Superior temporal gyrus (tissue), 1 donor: ENCODE measurements around the gene MOB1B.
A peak's percentile ranks its signal among the peaks of the same experiment; 100 is the strongest.
"Not testable (repeated sequence)": the region's sequence is repeated elsewhere in the genome, so short reads cannot be mapped to it uniquely, and the experiment has no call there.

ENCODE experiments used
- DNase-seq: peaks from one replicate; pipeline ENCODE4 v3.0.0-alpha.2; 2016; ENCODE audit errors: extremely low spot score

Gene MOB1B

DNA sequence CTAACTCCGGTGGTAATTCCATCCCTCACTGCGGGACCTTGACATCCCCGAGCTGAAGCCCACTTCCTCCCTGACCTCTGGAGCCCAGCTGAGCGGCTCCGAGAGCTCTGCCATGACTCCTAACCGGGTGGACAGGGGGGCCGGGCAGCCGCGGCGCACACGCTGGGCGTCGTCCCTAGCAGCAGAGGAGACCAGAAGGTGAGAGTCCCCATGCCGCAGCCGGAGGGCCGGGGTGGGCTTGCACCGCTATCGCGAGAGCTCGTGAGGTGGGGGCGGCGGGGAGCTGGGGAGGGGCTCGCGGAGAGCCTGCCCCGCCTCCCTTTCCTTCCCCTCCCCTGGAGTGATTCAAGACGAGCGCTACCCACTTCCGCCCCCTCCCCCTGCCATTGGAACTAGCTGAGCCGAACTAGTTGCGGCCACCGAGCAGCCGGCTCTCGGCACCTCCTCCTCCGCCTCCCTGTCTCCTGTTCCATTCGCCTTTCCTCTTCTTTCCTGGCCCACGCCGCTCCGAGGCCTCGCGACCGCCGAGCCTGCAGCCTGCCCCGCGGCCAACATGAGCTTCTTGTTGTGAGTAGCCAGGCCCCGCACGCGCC lies at the start of gene MOB1B:
Gene MOB1B (plus strand): TSS at position 386 of the 593 bp plus-strand sequence. CDS start 168 bp downstream, at position 554.
- DNase-seq: peak; percentile 75

DNA sequence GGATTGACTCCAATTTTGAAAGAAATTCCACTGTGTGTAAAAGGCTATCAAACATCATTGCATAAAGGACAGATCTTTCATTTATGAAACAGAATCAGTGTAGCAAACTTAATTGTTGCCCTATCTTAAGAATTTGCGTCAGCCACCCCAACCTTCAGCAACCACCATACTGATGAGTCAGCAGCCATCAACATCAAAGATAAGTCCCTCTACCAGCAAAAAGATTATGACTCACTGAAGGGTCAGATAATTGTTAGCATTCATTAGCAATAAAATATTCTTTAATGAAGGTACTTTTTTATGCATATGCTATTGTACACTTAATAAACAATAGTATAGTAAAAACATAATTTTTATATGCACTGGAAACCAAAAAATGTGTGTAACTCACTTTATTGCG lies 46.7 kb upstream of the MOB1B start:
- DNase-seq: no peak

DNA sequence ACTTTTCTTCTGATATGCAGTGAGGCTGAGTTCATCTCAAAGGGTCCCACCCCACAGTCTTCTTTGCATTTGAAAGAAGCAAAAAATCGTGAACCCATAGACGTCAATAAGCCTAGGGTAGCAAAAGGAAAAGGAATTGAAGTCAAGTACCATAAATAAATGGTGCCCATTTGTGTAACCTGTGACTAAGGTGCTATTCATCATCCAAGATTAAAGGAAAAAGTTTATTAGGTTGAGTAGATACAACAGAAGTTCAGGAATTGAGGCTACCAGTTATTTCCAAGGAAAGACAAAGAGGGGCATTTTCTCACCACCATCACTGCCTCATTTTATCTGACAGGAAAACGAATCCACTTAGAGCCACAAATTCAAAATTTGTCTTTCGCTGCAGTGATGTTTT lies 43.7 kb upstream of the MOB1B start:
- DNase-seq: no peak

DNA sequence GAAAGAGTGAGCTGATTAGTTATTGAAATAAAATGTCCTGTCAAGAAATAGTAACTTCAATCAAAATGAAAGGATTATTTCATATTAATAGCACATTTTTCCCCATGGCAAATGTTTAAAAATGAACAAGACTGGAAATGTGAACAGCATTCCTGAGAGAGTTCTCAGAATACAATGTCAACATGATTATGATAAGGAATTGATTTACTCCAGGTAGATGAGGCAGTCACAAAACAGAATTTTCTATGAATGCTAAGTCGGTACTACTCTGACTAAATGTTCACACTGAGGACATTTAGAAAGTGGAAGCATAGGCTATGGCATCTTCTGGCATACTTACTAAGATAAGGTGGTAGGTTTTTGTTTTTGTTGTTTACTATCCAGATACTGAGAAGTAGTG lies 43.1 kb upstream of the MOB1B start:
- DNase-seq: no peak

DNA sequence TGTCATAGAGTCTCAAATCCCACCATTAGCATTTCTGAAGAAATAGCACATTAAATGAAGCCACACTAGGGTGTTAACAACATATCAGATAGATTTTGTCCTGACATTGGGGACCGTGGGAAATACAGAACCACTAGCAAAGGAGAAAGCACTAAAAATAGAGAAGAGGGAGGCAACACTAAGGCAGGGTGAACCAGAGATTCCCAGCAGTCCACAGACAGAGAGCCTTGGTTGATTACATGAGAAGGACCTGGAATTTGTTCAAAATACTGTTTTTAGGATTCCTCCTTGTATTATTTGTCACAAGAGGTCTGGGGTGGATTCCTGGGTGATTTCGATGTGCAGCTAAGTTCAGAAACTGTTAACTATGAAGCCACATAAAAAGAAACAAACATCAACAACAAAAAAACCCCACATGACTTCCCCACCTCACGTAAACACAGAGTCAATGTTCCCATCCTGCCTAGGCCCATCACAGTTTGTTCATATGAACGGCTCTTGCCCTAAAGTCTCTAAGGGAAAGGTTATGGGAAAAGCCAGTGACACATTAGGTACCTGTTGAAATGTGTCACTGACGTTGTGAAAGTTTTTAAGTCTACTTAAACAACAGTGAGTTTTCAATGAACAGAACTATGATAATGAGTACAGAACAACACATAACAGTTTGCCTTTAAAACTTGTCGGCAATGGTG lies 38.9 kb upstream of the MOB1B start:
- DNase-seq: no peak

DNA sequence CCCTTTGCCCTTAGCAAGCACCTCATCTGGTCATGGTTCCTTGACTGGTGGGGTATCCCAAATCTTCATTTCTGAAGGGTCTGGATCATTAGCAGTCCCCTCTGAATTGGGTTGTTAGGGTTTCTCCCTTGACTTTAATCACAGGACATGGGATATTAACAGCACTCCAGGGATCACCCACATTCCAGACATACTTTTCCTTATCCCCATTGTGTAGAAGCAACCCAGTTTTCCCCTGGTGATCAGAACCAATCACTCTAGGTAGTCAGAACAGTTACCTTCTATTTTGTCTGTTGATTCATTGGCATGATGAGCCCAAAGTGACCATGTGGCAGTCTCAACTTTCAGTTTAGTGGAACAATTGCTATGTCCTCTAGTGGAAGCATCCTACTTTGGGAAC lies 33.4 kb upstream of the MOB1B start:
- DNase-seq: no peak

DNA sequence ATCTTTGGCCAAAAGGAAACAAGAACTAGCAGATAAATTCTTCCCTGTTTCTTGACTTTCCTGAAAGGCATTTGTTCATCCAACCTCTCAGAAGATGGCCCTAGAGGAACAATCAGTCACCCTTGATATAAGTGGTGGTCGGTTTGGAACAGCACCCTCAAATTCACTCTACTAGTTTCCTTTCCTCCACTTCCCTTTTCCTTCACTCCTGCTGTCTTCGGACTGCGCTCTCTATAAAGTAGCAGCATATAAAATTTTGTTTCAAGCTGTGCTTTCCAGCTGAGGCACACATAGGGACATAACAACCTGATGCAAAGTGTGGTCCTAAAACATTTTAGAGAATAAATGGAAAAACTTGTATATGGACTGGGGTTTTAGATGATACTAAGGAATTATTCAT lies 29.0 kb upstream of the MOB1B start:
- DNase-seq: no peak

DNA sequence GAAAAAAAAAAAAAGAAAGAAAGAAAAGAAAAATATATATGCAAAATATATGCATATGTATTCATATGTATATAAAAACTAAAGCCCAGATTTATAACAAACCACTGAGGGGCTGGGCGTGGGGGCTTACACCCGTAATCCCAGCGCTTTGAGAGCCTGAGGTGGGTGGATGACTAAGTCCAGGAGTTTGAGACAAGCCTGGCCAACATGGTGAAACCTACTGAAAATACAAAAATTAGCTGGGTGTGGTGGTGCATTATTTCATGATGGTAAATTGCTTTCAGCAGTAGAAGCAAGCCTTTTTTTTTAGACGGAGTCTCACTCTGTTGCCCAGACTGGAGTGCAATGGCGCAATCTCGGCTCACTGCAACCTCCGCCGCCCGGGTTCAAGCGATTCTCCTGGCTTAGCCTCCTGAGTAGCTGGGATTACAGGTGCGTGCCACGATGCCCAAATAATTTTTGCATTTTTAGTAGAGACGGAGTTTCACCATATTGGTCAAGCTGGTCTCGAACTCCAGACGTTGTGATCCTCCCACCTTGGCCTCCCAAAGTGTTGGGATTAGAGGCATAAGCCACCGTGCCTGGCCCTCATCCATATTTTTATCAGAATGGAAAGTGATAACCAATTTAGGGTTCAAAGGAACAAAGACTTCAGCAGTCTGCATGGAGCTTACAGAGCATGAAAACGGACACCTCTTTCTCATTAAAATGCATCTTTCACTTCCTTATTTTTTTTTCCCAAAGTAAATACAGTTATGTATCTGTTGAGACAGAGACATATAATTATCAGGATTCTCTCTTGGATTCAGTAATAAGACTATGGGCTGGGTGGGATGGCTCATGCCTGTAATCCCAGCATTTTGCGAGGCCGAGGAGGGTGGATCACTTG lies 27.7 kb upstream of the MOB1B start:
- DNase-seq: no peak

DNA sequence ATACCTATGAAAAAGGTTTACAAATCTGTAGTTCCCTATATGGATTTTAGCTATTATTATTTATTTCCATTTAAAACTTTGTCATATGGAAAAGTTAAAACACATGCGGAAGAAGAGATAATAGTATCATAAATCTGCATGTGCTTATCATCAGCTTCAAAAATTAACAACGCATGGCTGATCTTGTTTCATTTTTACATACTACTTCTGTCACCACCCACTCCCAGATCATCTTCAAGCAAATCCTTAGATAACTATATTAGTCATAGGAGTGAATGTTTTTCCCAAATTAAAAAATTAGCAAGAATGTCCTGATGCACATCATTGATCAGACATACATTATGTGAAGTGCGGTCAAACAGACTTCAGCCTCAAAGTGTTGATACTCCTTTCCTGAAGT lies 24.6 kb upstream of the MOB1B start:
- DNase-seq: no peak

DNA sequence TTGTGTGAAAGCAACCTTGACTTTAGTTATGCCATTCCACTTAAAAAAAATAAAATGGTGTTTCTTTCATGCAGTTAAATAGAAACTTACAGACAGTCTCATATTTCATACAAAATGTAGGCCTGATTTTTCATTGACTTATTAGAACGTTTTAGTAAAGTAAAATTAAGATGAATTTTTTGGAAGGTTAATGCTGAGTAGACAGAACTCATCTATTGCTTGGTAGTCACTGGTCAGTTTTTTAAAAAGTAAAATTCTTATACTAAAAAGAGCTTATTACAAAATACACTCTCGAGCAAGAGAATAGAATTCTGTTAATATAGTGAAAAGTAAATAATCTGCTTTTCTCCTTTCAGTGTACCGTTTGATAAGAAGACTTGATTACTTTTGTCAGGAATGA lies 21.4 kb upstream of the MOB1B start:
- no peak for DNase-seq

DNA sequence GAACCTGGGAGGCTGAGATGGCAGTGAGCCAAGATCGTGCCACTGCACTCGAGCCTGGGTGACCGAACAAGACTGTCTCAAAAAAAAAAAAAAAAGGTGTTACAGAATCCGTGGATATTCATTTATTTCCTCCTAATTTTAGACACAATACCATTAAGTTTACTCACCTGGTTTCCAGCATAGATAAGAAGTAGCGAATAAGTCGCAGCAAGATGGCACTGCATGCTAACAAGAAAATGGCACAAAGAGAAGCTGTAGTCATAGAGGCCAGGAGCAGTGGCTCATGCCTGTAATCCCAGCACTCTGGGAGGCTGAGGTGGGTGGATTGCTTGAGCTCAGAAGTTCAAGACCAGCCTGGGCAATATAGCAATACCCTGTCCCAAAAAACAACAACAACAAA lies 17.0 kb upstream of the MOB1B start:
- DNase-seq: no peak

DNA sequence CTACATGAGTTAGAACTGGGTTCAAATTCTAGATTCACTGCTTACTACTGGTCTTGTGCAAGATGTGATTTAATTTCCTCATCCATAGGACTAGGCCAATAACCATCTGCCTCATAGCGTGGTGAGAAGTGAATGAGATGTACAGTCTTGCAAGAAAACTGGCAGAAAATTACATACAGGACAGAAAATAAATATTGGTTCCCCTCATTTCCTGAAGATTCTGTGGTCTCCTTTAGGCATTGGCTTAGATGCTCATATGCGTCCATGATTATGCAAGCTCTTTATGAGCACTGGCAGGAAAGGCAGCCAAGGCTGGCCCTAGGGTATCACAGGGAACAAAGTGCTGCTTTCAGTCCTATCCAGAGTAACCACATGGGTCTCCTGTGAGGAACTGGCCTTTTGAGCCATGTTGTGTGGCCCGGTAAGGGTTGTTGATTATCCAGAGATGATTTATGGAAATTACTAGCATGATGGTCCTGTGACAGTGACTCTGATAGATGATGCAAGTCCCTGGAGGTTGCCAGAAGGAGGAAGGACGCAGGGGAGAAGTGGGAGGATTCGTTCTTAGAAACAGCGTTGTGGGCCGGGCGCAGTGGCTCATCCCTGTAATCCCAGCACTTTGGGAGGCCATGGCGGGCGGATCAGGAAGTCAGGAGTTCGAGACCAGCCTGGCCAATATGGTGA lies 9.9 kb upstream of the MOB1B start:
- peak; percentile 8 for DNase-seq

DNA sequence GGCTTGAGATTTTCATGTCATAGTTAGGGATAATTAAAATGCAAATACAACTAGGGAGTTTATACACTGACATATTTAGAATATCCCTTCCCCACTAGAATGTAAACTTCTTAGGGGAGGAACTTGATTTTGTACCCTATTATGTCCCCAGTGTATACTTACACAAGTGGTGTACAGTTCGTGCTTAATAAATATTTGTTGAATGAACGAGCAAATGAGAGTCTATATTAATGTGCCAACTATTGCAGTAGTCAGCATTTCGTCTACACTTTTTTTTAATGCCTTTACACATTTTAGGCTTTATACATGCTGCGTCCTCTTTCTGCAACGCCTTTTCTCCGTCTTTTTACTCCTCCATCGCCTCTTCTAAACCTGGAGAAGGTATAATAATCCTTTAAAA lies 8.4 kb upstream of the MOB1B start:
- peak; percentile 6 for DNase-seq

DNA sequence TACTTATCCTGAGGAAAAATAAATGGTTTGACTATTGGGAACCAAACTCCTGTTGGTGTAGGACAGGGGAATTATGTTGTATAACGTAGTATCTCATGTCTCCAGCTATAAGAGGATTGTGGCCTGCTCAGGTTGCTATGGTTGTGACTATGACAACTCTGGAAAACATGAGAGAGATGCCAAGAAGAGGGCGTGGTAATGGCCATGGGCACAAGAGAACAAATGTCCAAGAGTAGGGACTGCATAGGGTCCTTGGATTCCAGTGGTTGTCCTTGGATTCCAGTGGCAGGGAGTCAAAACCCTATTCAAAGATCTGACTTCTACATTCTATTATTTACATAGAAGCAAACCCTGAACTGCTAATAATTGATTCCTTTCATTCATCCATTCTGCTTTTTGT lies 6.8 kb upstream of the MOB1B start:
- peak; percentile 45 for DNase-seq

DNA sequence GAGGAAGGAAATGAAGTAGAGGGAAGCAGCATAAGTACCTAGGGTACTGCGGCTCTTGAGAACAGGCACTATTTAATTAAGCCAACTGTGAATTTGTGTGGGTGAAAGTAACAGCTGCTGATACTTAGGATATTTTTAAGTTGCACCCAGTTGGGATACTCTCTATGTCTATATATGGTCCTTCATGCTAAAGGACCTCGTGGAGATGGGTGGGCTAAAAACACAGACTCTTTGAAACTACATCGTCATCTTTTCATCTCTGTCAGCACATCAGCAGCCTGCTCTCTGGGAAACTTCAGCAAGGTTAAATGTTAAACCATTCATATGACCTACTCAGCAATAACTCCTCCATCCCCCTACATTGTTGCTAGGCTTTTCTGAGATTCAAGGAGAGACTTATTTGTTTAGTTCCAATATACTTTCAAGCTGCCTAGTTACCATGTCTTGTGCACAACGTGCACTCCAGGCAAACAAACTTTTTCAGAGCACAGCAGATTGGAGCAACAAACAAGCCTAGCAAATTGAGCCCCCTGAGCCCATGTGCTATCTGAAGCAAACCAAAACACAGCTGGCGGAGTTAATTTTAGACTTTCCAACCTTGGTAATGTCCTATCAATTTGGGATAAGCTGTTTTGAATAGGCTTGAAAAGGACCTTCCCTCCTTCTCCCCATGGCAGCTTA lies 6.2 kb upstream of the MOB1B start:
- DNase-seq: peak; percentile 48

DNA sequence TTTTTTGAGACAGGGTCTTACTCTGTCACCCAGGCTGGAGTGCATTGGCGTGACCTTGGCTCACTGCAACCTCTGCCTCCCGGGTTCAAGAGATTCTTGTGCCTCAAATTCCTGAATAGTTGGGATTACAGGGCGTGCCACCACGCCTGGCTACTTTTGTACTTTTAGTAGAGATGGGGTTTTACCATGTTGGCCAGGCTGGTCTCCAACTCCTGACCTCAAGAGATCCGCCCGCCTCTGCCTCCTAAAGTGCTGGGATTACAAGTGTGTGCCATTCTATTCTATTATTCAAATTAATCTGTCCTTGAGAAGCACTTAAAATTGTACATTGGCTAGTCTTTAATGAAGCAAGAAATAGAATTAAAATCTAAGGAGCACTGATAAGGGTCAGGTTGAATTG lies 3.6 kb upstream of the MOB1B start:
- DNase-seq: not testable (repeated sequence)

DNA sequence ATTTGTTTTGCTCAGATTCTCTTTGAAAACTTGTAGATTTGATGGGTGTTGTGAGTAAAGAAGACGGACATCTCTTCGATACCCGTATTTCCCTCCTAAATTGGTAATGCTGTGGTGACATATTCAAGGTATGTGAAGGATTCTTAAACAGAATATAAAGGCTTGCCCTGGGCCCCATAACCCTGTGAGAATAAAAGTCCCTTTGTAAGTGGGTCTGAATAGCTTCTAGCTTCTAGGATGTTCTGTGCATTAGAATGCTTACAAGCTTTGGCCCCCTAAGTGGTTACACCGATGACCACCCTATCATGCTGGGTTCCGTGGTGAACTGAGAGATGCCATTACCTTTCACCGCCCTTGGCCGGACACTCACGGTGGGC lies 574 bp upstream of the MOB1B start:
- DNase-seq: peak; percentile 64

DNA sequence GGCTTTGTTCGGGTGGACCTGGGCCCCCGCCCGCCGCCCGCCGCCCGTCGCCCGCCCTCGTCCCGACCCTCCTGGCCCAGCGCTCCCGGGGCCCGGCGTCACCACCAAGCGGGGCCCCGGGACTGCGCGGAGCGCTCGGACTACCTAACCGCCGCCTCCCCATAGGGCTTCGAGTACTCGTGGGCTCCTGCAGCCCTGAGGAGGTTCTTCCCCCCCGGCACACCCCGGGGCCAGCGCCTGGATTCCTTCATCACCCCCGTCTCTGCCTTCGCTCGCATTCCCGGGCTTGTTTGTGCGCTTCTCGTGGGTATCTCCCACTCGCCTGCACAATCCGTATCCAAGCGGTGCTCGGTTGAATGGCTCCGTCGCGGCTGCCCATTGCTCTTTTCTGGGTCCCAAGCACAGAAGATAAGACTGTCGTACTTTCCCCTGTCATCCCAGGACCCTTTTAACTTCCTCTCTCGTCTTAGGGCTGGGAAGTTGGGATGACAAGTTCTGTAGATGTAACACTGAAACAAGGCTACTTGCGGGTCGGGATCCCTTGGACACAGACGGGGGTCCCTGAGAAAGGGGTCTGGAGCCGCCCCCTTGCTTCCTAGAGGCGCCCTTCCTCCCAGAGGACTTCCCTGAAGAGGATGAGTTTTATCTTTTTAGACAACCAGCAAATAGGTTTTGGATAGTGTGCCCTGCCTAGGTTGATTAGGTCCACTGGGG lies 565 bp downstream of the MOB1B start:
- no peak for DNase-seq

DNA sequence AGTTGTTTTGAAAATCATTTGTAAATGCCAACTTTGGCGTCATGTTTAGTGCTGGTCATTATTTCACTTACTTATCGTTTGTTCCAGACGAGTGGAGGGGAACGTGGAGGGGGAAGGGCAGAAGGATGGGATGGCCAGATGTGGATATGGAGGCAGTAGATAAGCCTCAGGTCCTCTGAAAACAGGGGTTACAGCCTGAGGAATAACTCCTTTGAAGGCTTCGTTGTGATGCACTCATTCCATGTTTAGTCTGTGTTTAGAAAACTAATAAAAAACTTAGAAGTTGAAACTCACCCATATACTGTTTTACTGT lies 1.1 kb downstream of the MOB1B start:
- peak; percentile 49 for DNase-seq

DNA sequence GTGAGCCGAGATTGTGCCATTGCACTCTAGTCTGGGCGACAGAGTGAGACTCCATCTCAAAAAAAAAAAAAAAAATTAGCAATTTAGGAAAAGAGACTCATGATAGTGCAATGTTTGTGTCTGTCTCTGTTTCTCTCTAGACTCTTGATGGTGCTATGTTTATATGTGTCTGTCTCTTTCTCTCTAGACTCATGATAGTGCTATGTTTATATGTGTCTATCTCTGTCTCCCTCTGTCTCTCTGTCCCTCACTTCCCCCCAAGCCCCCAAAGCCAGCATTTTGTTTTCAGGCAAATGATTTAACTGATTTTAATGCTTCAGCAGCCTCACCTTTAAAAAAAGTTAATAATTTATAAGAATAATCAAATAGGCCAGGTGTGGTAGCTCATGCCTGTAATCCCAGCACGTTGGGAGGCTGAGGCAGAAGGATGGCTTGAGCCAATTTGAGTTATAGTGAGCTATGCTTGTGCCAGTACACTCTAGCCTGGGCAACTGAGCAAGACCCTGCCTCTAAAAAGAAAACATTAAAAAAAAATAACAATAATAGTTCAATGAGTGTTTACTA lies 6.9 kb downstream of the MOB1B start:
- DNase-seq: no peak

DNA sequence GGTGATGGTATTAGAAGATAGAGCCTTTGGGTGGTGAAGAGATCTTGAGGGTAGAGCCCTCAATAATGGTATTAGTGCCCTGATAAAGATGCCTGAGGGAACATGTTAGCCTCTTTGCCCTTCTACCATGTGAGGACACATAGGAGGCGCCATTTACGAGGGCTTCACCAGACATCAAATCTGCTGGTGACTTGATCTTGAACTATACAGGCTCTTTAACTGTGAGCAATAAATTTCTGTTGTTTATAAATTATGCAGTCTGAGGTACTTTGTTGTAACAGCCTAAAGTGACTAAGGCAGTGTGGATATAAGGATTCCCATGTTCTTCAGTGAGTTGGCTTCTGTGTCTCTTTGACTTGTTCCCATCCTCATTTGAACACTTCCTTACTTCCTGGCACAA lies 11.8 kb downstream of the MOB1B start:
- DNase-seq: no peak
